AG09309 (cell line): ENCODE results near the gene CALN1.

ENCODE experiments used
- DNase-seq: peaks from one replicate; pipeline ENCODE4 v3.0.0-alpha.2; 2010; ENCODE audit warnings: low read depth
- H3K4me3 ChIP-seq: 2 replicates; pipeline ENCODE4 v1.5.1; 2011; ENCODE audit warnings: mild to moderate bottlenecking, low read depth, low read length, moderate library complexity; ENCODE audit not compliant: control insufficient read depth
- TF ChIP-seq, protein P1 (sequence below): IDR thresholded peaks from 2 replicates; pipeline ENCODE4 v1.5.1; 2011; ENCODE audit warnings: mild to moderate bottlenecking, low read depth, low read length, inconsistent platforms; ENCODE audit not compliant: insufficient read depth, control insufficient read depth; ENCODE audit errors: missing control alignments

CALN1 gene

DNA sequence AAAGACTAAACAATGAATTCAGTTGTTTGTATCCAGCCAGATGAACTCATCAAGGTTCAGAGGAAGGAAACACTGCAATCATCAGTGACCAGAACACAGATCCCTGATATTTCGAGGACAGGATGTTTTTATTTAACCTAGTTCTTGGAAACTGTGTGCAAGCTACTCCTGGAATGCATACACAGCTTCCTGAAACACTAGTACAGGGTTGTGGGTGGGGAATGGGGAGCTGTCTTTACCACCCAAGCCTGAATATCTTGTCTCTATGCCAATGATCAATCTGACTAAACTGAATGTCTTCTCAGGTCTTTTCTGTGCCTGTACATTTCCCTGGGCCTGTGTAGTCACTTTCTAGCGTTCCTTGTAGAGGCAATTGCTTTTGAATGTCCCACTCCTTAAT lies 374.6 kb downstream of the CALN1 start:
- H3K4me3 ChIP-seq: no peak overlapping the region
- TF ChIP-seq, protein P1, sequence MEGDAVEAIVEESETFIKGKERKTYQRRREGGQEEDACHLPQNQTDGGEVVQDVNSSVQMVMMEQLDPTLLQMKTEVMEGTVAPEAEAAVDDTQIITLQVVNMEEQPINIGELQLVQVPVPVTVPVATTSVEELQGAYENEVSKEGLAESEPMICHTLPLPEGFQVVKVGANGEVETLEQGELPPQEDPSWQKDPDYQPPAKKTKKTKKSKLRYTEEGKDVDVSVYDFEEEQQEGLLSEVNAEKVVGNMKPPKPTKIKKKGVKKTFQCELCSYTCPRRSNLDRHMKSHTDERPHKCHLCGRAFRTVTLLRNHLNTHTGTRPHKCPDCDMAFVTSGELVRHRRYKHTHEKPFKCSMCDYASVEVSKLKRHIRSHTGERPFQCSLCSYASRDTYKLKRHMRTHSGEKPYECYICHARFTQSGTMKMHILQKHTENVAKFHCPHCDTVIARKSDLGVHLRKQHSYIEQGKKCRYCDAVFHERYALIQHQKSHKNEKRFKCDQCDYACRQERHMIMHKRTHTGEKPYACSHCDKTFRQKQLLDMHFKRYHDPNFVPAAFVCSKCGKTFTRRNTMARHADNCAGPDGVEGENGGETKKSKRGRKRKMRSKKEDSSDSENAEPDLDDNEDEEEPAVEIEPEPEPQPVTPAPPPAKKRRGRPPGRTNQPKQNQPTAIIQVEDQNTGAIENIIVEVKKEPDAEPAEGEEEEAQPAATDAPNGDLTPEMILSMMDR: no peak
- DNase-seq: no peak

DNA sequence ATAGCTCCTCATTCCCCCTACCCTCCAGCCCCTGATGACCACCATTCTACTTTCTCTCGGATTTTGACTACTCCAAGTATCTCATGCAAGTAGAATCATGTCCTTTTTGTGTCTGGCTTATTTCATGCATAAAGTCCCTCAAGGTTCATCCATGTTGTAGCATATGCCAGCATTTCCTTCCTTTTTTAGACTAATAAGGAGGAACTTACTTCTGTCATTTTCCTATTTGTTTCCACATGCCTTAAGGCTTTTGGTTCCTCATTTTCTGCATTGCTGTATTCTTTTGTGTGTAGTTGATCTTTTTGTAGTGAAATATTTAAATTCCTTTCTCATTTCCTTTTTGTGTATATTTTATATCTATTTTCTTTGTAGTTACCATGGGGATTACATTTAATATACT lies 376.9 kb downstream of the CALN1 start:
- TF ChIP-seq, protein P1: no peak
- no peak for DNase-seq
- H3K4me3 ChIP-seq: no peak overlapping the region

DNA sequence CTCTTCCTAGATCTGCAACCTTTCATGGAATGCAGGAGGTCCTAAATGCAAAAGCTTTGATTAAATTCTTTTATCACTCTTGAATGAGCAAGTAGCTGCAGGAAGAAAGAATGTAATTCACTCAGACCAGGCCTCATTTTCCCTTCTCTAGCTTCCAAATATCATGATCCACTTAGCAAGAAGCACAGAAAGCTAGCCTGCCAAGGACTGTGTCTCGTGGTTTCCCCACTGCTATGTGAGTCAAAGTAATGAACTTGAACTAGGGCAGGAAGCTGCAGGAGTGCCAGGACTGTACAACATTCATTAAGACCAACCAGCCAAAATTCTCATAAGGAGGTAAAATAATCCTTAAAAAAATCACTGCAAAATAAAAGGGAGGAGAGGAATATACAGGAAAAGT lies 379.2 kb downstream of the CALN1 start:
- TF ChIP-seq, protein P1: no peak
- H3K4me3 ChIP-seq: no peak overlapping the region
- no peak for DNase-seq

DNA sequence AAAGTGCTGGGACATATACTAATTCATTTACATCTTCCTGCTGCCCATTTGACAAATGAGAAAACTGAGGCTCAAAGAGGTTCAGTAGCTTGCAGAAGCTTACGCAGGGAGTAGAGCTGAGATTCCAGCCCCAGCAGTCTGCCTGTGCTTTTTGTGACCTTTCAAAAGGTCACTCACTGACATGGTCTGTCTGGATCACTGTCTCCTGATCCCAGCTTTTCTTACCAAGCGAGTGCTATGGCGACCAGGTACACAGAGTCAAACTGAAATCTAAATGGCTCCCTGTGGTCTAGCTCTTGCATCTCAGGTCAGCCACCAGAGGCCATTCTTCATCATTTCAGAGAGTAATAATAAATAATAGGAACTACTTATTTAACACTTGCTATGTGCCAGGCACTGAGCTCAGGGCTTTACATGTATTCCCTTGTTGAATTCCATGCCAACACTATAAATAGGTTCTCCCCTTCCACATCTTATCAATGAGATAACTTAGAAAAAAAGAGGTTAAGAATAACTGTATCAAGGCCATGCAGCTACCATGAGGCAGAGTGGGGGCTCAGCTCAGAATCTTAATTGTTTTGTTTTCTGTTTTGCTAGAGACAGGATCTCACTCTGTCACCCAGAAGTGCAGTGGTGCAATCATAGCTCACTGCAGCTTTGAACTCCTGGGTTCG lies 381.0 kb downstream of the CALN1 start:
- H3K4me3 ChIP-seq: no peak overlapping the region
- TF ChIP-seq, protein P1: no peak
- no peak for DNase-seq

DNA sequence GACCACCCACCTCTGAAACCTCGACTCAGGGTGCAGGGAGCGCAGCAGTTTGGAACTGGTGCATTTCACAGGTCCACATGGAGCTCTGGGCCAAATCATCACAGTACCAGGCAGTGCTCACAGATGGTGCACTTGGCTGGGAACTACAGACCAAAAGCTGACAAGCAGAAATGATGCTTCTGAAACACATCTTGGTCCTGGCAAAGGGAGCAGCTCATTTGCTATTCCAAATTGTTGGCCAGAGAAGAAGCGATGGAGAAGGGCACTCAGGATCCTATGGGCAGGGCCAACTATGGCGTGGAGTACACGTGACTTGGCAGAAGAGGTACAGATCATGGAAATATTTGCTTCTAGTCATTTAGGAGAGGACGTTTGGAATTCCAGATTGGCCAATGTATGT lies 383.9 kb downstream of the CALN1 start:
- no peak for DNase-seq
- no peak overlapping the region for H3K4me3 ChIP-seq
- TF ChIP-seq, protein P1: no peak

DNA sequence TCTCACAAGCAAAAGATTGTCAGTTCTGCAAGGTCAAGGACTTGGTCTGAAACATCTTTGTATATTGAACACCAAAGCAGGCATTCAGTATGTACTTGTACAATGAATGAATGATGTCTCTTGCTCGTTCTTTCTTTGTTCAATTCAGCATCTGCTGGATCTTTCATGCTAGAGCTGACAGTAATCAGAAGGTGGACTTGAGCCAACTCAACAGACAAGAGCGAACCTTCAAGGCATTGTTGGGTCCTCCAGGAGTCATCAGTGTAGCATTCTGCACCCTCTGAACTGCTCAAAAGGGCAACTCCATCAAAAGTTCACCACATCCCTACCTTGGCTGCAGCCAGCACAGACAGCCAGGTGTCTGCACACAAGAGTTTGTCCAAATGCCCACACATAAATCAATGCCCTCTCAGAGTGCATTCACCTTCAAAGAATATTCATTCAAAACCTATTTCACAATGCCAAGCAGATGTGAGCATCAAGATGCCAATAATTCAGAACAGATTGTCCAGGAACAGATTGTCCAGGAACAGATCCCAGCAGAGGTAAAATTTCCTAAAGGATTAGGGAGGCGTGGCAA lies 386.7 kb downstream of the CALN1 start:
- no peak overlapping the region for H3K4me3 ChIP-seq
- no peak for DNase-seq
- TF ChIP-seq, protein P1: no peak
